Uterus (tissue), 2 donors: ENCODE data around the gene NAXE.
"Not testable (repeated sequence)": the region's sequence is repeated elsewhere in the genome, so short reads cannot be mapped to it uniquely, and the experiment has no call there.

Experiments
- POLR2A ChIP-seq, 2 donors: fragments of 450-650 bp; IDR thresholded peaks; one replicate each; pipeline ENCODE4 v1.6.1; 2016; ENCODE audit warnings: antibody characterized with exemption in 2 of 2, mild to moderate bottlenecking in 1 of 2, moderate library complexity in 1 of 2
- TF ChIP-seq, protein P1 (sequence below), 4 experiments: fragments of 200-600 bp in 2 of 4; fragments of 450-650 bp in 2 of 4; sonication (generic) in 2 of 4; IDR thresholded peaks; one replicate each; pipeline ENCODE4 v1.5.1; 2016 to 2019; ENCODE audit warnings: antibody characterized with exemption in 4 of 4, mild to moderate bottlenecking in 2 of 4, moderate library complexity in 1 of 4

- TF ChIP-seq, protein P1, sequence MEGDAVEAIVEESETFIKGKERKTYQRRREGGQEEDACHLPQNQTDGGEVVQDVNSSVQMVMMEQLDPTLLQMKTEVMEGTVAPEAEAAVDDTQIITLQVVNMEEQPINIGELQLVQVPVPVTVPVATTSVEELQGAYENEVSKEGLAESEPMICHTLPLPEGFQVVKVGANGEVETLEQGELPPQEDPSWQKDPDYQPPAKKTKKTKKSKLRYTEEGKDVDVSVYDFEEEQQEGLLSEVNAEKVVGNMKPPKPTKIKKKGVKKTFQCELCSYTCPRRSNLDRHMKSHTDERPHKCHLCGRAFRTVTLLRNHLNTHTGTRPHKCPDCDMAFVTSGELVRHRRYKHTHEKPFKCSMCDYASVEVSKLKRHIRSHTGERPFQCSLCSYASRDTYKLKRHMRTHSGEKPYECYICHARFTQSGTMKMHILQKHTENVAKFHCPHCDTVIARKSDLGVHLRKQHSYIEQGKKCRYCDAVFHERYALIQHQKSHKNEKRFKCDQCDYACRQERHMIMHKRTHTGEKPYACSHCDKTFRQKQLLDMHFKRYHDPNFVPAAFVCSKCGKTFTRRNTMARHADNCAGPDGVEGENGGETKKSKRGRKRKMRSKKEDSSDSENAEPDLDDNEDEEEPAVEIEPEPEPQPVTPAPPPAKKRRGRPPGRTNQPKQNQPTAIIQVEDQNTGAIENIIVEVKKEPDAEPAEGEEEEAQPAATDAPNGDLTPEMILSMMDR (IDR thresholded peaks at IDR 0.05) = not testable (repeated sequence)
- not testable (repeated sequence) for TF ChIP-seq POLR2A (IDR thresholded peaks at IDR 0.05)
Measured at GRCh38 chr1:156552937-156553336, 38.6 kb upstream of the NAXE start.
